GM18951 (cell line): ENCODE measurements around the gene KCNIP3.

Experiments used
- POLR2A ChIP-seq: IDR thresholded peaks from 4 replicates; pipeline ENCODE4 v1.6.1; 2011; ENCODE audit warnings: mild to moderate bottlenecking; ENCODE audit not compliant: insufficient read length, insufficient read depth; ENCODE audit errors: extremely low read depth
- in situ Hi-C: fragments of 300-500 bp; cut with MboI; formaldehyde crosslinking; loops from one replicate; pipeline ENCODE4 v1.12.0; 2022; ENCODE audit warnings: low sequenced_read_pairs, mixed read lengths, inconsistent platforms; ENCODE audit not compliant: unreplicated experiment

The KCNIP3 gene

DNA sequence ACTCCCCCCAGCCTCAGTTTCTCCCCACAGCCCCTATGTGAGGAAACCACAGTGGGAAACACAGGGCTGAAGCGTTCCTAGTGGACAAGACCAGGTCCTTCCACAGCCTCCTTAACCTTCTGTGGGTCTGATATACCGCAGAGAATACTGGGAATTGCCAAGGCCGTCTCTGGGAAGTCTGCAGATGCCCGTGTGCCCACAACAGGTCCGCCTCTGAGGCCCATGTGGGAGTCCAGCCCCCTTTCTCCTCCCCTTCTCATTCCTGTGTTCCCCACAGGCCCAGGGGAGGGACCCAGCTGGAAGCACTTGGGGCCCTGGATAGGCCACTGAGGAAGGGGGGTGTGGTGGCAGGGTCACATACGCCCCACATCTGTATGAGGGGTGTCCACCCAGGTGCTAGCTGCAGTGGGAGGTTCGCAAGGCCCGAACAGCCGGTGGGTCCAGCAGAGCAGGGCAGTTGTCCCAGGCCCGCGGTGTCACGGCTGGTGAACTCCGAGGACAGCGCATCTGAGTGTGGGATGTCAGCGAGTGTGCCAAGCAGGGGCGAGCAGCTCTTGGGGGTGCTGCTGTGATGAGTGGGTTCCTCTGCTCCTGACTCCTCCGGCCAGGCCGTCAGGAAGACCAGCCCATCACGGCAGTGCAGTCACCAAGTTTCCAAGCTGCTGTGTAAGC, 2.4 kb upstream of the KCNIP3 start:
- TF ChIP-seq POLR2A = no peak
- in situ Hi-C loops = no loop called here

DNA sequence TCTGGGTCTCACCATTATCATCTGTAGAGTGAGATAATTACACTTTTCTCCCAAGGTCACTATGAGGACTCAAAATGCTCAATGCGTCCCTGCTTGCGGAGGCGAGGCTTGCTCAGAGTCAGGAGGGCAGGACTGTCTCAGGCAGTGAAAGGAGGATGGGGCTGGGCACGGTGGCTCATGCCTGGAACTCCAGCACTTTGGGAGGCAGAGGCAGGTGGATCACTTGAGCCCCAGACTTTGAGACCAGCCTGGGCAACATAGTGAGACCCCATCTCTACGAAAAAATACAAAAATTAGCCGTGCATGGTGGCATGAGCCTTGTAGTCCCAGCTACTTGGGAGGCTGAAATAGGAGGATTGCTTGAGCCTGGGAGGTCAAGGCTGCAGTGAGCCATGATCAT, 1.8 kb upstream of the KCNIP3 start:
- TF ChIP-seq POLR2A = no peak
- in situ Hi-C loops = no loop called here

DNA sequence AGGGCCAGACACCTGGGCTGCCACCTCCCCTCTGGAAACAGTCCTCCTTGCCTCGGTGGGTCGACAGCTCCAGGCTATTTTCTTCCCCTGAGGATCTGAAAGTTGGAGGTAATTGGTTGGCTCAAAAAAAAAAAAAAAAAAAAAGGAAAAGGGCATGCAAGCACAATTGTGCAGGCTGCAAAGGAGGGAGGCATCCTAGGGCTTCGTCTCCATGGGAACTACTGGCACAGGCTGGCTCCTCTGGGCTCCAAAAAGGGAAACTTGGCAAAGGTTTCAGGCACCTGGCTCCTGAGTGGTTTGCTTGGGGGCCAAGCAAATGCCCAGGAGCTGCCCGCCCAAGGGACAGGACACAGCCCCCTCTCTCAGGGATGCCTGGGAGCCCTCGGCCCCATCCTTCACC, 1.1 kb upstream of the KCNIP3 start:
- in situ Hi-C loops = no loop called here

DNA sequence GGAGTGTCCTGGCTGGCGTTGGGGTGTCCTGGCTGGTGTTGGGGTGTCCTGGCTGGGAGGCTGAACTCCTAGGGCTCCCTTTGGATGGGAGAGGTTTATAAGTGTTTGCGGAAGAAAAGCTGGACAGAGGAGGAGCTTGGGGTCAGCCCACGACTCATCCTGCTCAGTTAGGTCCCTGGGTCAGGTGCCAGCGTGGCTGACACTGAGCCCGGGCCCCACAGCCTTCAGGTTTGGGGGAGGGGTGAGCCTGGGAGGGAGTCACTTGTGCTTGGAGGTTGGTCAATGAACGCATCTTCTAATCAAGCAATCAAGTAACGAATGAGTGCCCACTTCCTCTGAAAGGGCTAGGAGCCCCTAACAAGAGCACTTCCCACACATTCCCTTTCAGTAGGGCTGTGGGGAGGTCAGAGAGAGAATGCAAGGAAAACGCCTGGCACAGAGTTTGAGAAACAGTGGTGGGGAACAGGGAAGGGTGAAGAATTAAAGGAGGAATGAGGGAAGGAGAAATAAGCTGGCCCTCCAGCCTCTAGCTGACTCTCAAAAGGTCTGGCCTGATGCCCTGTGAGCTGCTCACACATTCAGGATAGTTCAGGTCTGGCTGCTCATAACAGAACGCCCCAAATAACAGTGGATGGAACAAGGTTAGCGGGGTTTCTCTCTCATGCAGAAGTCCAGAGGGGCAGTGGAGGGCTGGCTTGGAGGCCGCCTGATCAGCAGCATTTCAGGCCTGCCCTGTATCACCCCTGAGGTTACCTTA, 670 bp downstream of the KCNIP3 start:
- in situ Hi-C loops = no loop called here
- TF ChIP-seq POLR2A = no peak

More for the DNA sequence above, 1.1 kb upstream of the KCNIP3 start:
- no peak for TF ChIP-seq POLR2A

DNA sequence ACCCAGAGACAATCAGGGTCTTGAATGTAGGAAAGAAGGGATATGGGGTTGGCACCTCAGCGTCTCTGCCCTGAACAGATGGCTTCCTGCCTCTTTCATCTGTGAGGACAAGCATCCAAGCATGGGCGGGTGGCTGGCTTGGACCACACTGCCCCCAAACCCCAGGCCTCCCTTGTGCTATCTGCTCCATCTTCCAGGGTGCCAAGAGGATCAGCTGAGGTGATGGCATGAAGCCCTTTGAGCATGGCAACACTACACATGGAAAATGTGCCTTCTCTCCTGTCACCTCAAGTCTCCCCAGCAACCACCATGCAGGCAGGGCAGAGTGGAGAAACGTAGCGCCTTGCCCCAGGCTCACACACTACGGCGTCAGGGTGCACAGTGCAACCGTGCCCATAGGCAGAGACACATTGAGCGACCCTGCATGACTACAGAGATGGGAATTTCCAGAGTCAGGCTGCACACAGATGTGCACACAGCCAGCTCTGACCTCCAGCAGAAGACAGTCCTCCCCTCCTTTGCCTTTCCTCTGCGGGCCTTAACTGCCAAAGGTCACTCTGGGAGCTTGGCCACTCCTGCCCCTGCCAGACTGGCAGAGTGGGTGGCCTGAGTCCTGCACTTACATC, 1.5 kb downstream of the KCNIP3 start:
- TF ChIP-seq POLR2A = no peak
- in situ Hi-C loops = no loop called here

DNA sequence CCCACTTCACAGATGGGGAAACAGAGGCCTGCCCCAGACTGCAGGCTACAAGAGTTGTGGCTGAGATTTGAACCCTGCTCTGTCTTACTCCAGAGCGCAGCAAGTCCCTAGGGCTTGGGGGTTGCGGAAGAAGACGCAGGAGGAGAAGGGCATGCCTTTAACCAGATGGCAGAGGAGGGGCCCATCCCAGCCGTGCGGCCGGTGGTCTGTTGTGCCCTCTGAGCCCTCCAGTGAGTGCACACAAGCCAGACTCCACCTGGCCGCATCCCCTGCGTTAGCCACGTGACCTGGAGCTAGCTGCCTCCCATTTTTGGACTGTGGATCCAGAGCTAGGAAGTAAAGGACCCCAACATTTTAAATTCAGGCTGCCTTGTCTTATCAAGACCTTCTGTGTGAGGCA, 2.8 kb downstream of the KCNIP3 start:
- no peak for TF ChIP-seq POLR2A
- in situ Hi-C loops = no loop called here

DNA sequence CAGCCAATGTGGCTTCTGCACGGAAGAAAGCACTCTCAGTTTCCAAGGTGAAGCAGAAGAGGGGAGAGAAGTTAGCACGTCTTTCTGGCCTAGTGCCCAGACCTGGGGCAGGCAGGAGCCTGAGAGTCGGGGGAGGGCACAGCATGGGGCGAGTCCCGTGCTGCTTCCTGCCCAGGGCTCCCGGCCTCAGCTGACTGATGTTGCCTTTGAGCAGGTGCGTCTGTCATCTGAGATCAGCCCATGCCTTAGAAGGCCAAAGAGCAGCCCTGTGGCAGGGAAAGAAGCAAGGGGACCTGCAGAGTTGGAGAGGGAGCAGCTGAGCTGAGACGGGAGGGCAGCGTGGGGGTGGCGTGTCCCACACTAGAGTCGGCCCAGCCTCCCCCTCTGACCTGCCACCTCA, 3.3 kb downstream of the KCNIP3 start:
- in situ Hi-C loops = no loop called here
- no peak for TF ChIP-seq POLR2A

DNA sequence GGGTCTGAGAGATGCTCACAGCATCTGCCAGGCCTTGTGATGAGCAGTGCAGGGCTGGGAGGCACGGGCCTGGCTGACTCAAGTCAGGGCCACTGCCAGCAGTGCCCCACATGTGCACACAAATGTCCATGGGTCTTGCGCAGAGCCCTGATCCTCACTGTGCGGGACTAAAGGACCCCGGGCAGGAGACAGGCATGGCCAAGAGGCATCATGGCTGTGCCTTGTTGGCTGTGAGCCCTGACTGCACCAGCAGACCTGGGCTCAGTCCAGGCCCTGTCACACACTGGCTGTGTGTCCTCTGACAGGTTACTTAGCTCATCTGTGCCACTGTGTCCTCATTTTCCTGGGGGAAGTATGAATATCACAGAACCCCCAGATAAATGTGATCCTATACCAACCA, 4.0 kb downstream of the KCNIP3 start:
- in situ Hi-C loops = no loop called here
- no peak for TF ChIP-seq POLR2A

DNA sequence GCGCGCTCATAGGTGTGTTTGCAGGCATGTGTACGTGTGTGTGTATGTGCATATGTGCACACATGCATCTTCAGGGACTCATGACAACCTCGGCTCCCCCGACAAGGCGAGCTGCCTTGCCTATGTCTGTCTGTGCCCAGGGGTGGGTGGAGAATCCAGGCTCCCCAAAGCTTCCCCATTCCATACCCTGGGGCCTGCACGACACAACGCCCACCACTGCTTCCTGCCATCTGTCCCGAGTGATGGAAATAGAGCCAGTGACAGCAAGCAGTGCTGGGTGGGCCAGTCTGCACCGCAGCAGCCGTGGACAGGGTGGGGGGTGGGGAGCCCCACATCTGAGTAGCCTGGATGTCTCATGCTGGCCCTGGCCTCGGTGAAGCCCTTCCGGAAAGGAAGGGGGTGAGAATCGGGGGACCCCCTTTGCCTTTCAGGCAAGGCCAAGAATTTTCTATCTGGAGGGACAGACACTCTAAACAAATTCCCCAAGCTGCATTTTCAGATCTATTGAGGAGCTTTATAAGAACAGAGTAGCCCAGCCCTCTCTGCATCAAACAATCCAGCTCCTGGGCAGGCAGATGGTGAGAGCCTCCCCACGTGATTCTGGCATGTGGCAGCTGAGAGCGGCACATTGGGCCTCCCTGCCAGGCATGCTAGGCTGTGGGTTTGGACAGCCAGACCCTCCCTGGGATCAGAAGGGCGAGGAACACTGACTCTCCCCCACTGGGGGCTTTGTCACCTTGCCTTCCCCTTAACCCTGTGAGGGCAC, 4.9 kb downstream of the KCNIP3 start:
- no peak for TF ChIP-seq POLR2A
- in situ Hi-C loops = no loop called here

DNA sequence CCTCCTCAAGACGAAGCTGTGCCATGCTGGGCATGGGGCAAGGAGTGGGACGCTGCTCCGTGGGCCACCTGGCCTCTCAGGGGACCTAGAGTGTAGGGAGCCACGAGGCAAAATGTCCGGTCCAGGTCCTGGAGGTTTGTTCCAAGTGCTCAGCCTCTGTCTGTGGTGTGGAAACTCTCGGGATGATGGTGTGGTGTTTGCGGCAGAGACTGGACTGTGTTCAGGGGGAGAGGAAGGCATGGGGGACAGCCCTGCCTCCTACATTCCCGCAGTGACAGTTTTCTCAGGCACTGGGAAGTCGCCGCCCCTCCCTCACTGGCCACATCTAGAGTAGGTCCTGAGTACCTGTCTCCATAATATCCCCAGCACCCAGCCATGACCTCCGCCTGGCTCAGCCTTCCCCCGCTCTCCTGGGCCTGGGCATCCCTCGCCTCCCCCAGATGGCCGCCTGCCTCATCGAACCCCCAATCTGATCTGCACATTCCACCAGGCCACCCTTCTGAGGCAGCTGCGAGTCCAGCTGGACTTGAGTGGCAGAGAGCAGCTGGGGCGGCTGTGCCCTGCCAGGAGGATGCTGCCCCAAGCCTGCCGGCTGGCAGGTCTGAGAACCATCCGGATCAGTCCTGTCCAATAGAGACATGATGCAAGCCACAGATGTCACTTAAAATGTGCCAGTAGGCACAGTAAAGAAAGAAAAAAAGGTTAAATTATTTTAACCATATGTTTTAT, 6.2 kb downstream of the KCNIP3 start:
- in situ Hi-C loops = no loop called here
- no peak for TF ChIP-seq POLR2A

DNA sequence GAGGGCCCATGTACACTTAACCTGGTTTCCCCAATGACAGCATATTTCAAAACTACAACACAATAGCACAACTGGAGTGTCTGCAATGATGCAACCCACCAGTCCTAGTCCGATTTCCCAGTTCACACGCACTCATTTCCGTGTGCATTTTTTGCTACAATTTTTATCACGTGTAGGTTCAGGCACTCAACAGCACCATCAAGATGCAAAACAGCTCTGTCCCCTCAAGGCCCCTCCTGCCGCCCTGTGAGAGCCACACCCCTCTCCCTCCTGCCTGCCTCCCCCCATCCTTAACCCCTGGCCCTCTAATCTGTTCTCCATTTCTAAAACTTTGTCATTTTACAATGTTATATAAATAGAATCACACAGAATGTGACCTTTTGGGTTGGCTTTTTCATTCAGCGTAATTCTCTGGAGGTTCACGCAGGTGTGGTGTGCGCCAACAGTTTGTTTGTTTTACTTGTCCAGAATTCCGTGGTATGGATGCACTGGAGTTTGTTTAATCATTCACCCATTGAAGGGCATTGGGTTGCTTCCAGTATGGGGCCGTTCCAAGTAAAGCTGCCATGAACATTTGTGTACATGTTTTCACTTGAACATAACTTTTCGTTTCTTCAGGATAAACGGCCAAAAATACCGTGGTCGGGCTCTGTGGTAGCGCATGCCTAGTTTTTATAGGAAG, 8.4 kb downstream of the KCNIP3 start:
- in situ Hi-C loops = no loop called here
- TF ChIP-seq POLR2A = no peak

DNA sequence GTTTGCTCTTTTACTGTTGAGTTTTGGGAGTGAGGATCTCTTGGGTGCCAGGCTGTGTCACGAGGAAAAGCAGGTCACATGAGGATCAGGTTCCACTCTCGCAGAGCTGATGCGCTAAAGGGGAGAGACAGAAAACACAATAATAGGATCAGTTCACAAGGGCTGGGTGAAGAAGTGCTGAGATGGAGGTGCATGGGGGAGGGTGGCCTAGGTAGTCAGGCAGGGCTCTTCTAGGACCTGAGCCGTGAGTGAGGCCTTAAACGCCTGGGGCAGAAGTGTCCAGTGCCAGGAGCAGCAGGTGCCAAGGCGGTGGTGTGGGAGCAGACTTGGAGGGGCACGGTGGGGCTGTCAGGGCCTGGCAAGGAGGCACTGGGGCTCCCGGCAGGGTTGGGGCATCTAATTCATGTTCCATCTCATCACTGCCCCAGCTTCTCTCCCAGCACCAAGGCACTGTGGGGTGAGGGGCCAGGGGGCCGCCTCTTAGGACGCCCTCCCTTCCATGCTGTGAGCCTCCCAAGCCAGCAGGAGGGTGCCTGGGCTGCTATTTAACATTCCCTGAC, 9.3 kb downstream of the KCNIP3 start:
- TF ChIP-seq POLR2A = no peak
- in situ Hi-C loops = no loop called here
